Panc1 (cell line): ENCODE results near the gene LDB2. TPM values are rescaled to one million over a fixed set of nuclear protein-coding genes. Genes with fewer than 3 reads are reported as not detected.

Experiments
- ATAC-seq: fragments of 200-7000 bp; cut with Tn5 transposase; 2 replicates; pipeline ENCODE4 v1.9.1; 2020; ENCODE audit warnings: mild to moderate bottlenecking, moderate library complexity
- BruUV-seq: library from RNA; stranded (reverse); fragments of 400-500 nt; replicated peaks from 2 replicates; lab custom pipeline; 2021; lab: Mats Ljungman, UMichigan
- CTCF ChIA-PET: fragments of 300-600 bp; sonication (Branson Sonifier 250); formaldehyde crosslinking; loops from one replicate; lab custom pipeline; 2022; ENCODE audit warnings: antibody characterized with exemption; lab: Charles Lee
- POLR2A ChIA-PET: fragments of 300-600 bp; sonication (Branson Sonifier 250); formaldehyde crosslinking; loops from one replicate; lab custom pipeline; 2022; ENCODE audit warnings: antibody characterized with exemption; lab: Charles Lee
- DNase-seq: peaks from one replicate; pipeline ENCODE4 v3.0.0-alpha.2; 2010; ENCODE audit warnings: low read depth, low spot score
- H3K27ac ChIP-seq: 2 replicates; pipeline ENCODE4 v1.5.1; 2011; ENCODE audit warnings: mild to moderate bottlenecking, low read length, inconsistent platforms
- H3K27me3 ChIP-seq: fragments of 200-500 bp; sonication (Bioruptor generic); 2 replicates; pipeline ENCODE4 v1.6.0; 2014; ENCODE audit warnings: low read length, inconsistent platforms; ENCODE audit not compliant: control insufficient read depth, insufficient read depth
- H3K36me3 ChIP-seq: fragments of 200-500 bp; sonication (Bioruptor generic); 2 replicates; pipeline ENCODE4 v1.5.1; 2014; ENCODE audit warnings: inconsistent platforms, mild to moderate bottlenecking, low read length, moderate library complexity; ENCODE audit not compliant: control insufficient read depth, insufficient read depth
- H3K4me1 ChIP-seq: 2 replicates; pipeline ENCODE4 v1.5.1; 2011; ENCODE audit warnings: inconsistent platforms, mild to moderate bottlenecking, low read length, moderate library complexity; ENCODE audit not compliant: control insufficient read depth, insufficient read depth
- H3K4me3 ChIP-seq, 2 experiments: 2 replicates each; pipeline ENCODE4 v1.5.1; 2011 to 2012; ENCODE audit warnings: low read depth in 2 of 2, low read length in 2 of 2, mild to moderate bottlenecking in 2 of 2, inconsistent platforms in 1 of 2, moderate library complexity in 1 of 2
- H3K9me3 ChIP-seq: fragments of 200-500 bp; sonication (Bioruptor generic); 2 replicates; pipeline ENCODE4 v1.5.1; 2014; ENCODE audit warnings: low read depth, mild to moderate bottlenecking, inconsistent platforms, low read length, moderate library complexity; ENCODE audit not compliant: control insufficient read depth, insufficient read depth
- POLR2AphosphoS5 ChIP-seq: IDR thresholded peaks from 2 replicates; pipeline ENCODE4 v1.6.1; 2012; ENCODE audit warnings: mild to moderate bottlenecking, low read depth, low read length, moderate library complexity
- REST ChIP-seq, 2 experiments: IDR thresholded peaks; 2 replicates each; pipeline ENCODE4 v1.6.1; 2011 to 2012; ENCODE audit warnings: low read depth in 2 of 2, control low read depth in 1 of 2, low read length in 1 of 2, mild to moderate bottlenecking in 1 of 2, moderate library complexity in 1 of 2; ENCODE audit not compliant: insufficient read depth in 1 of 2
- SIN3A ChIP-seq: IDR thresholded peaks from 2 replicates; pipeline ENCODE4 v1.6.1; 2012; ENCODE audit warnings: low read depth, mild to moderate bottlenecking, low read length, moderate library complexity, borderline replicate concordance; ENCODE audit not compliant: insufficient read depth
- TCF7L2 ChIP-seq: IDR thresholded peaks from 2 replicates; pipeline ENCODE4 v1.6.1; 2011; ENCODE audit warnings: mild to moderate bottlenecking, low read depth, low read length, inconsistent platforms
- in situ Hi-C: cut with HindIII; loops from 2 replicates; pipeline ENCODE4 v1.10.0; 2016; ENCODE audit warnings: low sequenced_read_pairs, low pct_unique_long_range_greater_than_20kb
- intact Hi-C: fragments of 100-400 bp; cut with micrococcal nuclease; formaldehyde crosslinking; loops from one replicate; pipeline ENCODE4 v1.10.0; 2022; ENCODE audit not compliant: unreplicated experiment
- total RNA-seq: library from RNA; stranded (reverse); gene quantifications from one replicate; pipeline ENCODE4 v1.2.1, GENCODE V29; 2021; ENCODE audit not compliant: unreplicated experiment
- TF ChIP-seq, protein P1 (sequence below): fragments of 450-650 bp; IDR thresholded peaks from 2 replicates; pipeline ENCODE4 v1.5.1; 2017; ENCODE audit warnings: mild to moderate bottlenecking

The LDB2 gene
- total RNA-seq, 1 experiment from 2014 or later = not detected

DNA sequence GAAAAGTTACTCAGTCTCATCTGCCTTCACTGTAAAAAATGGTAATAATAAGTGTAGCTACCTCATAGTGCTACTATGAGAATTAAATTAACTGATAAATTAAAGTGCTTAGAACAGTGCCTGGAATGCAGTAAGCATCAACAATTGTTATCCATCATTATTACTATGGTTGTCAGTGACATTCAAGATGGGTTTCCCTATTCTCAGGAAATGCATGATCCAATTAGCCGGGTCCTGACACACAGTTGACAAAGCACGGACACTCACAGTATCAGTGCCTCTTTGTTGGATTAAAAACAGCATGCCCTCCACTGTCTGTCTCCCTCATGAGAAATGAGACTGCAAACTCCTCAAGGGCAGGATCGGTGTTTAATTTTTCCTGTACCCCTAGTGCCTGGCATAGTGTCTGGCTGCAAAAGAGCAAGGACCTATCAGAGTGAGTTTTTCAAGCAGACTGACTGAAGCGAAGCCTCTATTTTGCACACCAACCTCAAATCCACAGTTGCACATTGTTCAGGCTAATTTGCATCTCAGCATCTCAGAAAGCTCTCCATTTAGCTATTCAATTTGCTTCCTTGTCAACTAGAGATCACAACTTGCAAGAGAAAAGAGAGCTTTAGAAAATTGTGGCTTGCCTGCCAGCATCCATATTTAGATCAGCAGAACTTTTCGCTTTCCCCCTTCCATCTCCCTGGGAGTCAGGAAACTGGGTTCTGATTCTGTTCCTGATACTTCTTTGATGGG is 122.9 kb downstream of the LDB2 start:
- H3K4me1 ChIP-seq = no peaks in the 10 kb centered on the region
- no peak for ATAC-seq
- TF ChIP-seq TCF7L2 (no peak), REST (IDR thresholded peaks at IDR 0.05; ENCODE audit: insufficient read depth in 1 of 2, low read depth in 2 of 2, low read length in 1 of 2) (no peak), POLR2AphosphoS5 (no peak), SIN3A (no peak)
- TF ChIP-seq, protein P1, sequence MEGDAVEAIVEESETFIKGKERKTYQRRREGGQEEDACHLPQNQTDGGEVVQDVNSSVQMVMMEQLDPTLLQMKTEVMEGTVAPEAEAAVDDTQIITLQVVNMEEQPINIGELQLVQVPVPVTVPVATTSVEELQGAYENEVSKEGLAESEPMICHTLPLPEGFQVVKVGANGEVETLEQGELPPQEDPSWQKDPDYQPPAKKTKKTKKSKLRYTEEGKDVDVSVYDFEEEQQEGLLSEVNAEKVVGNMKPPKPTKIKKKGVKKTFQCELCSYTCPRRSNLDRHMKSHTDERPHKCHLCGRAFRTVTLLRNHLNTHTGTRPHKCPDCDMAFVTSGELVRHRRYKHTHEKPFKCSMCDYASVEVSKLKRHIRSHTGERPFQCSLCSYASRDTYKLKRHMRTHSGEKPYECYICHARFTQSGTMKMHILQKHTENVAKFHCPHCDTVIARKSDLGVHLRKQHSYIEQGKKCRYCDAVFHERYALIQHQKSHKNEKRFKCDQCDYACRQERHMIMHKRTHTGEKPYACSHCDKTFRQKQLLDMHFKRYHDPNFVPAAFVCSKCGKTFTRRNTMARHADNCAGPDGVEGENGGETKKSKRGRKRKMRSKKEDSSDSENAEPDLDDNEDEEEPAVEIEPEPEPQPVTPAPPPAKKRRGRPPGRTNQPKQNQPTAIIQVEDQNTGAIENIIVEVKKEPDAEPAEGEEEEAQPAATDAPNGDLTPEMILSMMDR = no peak
- ChIA-PET POLR2A (no interaction called here), CTCF (no interaction called here)
- no peak for DNase-seq
- BruUV-seq = no TSS peak
- intact Hi-C loops (no loop called here), in situ Hi-C loops (no loop called here)
- H3K36me3 ChIP-seq = no peaks in the 10 kb centered on the region
- no peak overlapping the region for H3K27ac ChIP-seq
- no peaks in the 10 kb centered on the region for H3K27me3 ChIP-seq
- no peaks in the 10 kb centered on the region for H3K9me3 ChIP-seq
- no peak overlapping the region for H3K4me3 ChIP-seq

DNA sequence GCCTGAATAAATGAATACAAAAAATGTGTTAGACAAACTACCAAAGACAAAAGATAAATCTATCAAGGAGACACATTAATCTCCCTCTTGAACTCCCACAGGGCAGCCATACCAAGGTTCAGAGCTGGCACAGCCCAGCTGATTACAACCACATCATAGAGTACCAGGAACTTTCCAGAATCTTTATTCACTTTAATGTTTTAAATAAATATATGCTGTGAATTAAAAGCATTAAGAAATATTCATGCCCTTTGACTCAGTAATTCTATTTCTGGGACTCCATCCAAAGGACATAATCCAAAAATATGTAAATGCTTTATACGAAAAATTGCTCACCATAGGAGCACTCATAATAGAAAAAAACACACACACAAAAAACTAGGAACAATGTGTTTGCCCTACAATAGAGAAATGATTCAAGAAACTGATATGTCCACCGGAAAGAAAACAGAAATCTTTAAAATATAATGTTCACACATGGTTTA is 126.0 kb downstream of the LDB2 start:
- H3K27ac ChIP-seq = no peak overlapping the region
- no peaks in the 10 kb centered on the region for H3K36me3 ChIP-seq
- in situ Hi-C loops (no loop called here), intact Hi-C loops (no loop called here)
- ChIA-PET CTCF (no interaction called here), POLR2A (no interaction called here)
- H3K4me3 ChIP-seq = no peak overlapping the region
- H3K4me1 ChIP-seq = no peaks in the 10 kb centered on the region
- no peaks in the 10 kb centered on the region for H3K27me3 ChIP-seq
- no peak for ATAC-seq
- no TSS peak for BruUV-seq
- TF ChIP-seq REST (IDR thresholded peaks at IDR 0.05; ENCODE audit: insufficient read depth in 1 of 2, low read depth in 2 of 2, low read length in 1 of 2) (no peak), TCF7L2 (no peak), POLR2AphosphoS5 (no peak), SIN3A (no peak)
- TF ChIP-seq, protein P1 = no peak
- no peak for DNase-seq
- H3K9me3 ChIP-seq = no peaks in the 10 kb centered on the region
